Neutrophil (primary cell): ENCODE data around the gene KMT2B.
"Not testable (repeated sequence)": the region's sequence is repeated elsewhere in the genome, so short reads cannot be mapped to it uniquely, and the experiment has no call there.

Experiments used
- H3K27ac ChIP-seq: fragments of 200-600 bp; sonication (generic); 2 replicates; pipeline ENCODE4 v1.5.1; 2016; ENCODE audit warnings: mild to moderate bottlenecking, moderate library complexity
- H3K27me3 ChIP-seq: fragments of 200-600 bp; sonication (generic); 2 replicates; pipeline ENCODE4 v1.6.0; 2016; ENCODE audit warnings: mild to moderate bottlenecking
- H3K36me3 ChIP-seq: fragments of 200-600 bp; sonication (generic); 2 replicates; pipeline ENCODE4 v1.5.1; 2017
- H3K4me1 ChIP-seq, 2 experiments: fragments of 200-600 bp in 1 of 2; sonication (generic) in 1 of 2; 1 replicate in 1 of 2; 2 replicates in 1 of 2; pipeline versions ENCODE4 v1.5.1 to v1.6.1; 2013 to 2016; ENCODE audit warnings: low read depth in 1 of 2, low read length in 1 of 2, mild to moderate bottlenecking in 1 of 2, moderate library complexity in 1 of 2; ENCODE audit not compliant: control insufficient read depth in 1 of 2, insufficient read depth in 1 of 2
- H3K4me3 ChIP-seq, 2 experiments: fragments of 200-600 bp in 1 of 2; sonication (generic) in 1 of 2; 1 replicate in 1 of 2; 2 replicates in 1 of 2; pipeline ENCODE4 v1.5.1; 2013 to 2016; ENCODE audit warnings: low read depth in 1 of 2, low read length in 1 of 2, mild to moderate bottlenecking in 1 of 2, moderate library complexity in 1 of 2
- H3K9me3 ChIP-seq: fragments of 200-600 bp; sonication (generic); 2 replicates; pipeline ENCODE4 v1.5.1; 2016
- CTCF ChIP-seq: fragments of 200-600 bp; sonication (generic); IDR thresholded peaks from 2 replicates; pipeline ENCODE4 v1.5.1; 2016; ENCODE audit warnings: antibody characterized with exemption

The KMT2B gene

GRCh38 chr19:35722461-35722860 is 4.7 kb downstream of the KMT2B start:
- Histone ChIP-seq H3K4me3 (no peak overlapping the region), H3K4me1 (peaks cover 12 to 14% of the 10 kb centered on the region in 2 experiments), H3K9me3 (no peaks in the 10 kb centered on the region), H3K27ac (no peak overlapping the region), H3K27me3 (no peaks in the 10 kb centered on the region), H3K36me3 (peaks cover 80% of the 10 kb centered on the region)
- TF ChIP-seq CTCF = no peak

GRCh38 chr19:35722897-35723296 is 5.1 kb downstream of the KMT2B start:
- Histone ChIP-seq H3K4me3 (no peak overlapping the region), H3K27ac (no peak overlapping the region), H3K9me3 (no peaks in the 10 kb centered on the region), H3K27me3 (no peaks in the 10 kb centered on the region), H3K36me3 (peaks cover 84% of the 10 kb centered on the region), H3K4me1 (peaks cover 12 to 14% of the 10 kb centered on the region in 2 experiments)
- no peak for TF ChIP-seq CTCF

- no peak for TF ChIP-seq CTCF
- Histone ChIP-seq H3K27ac (no peak overlapping the region), H3K36me3 (peaks cover 92% of the 10 kb centered on the region), H3K4me1 (peaks cover 7 to 10% of the 10 kb centered on the region in 2 experiments), H3K4me3 (no peak overlapping the region), H3K27me3 (no peaks in the 10 kb centered on the region), H3K9me3 (no peaks in the 10 kb centered on the region)
Measured at GRCh38 chr19:35723671-35724070, 5.9 kb downstream of the KMT2B start.

- not testable (repeated sequence) for H3K27me3 ChIP-seq, H3K9me3 ChIP-seq, H3K4me1 ChIP-seq, H3K27ac ChIP-seq, H3K4me3 ChIP-seq
- H3K36me3 ChIP-seq = peaks cover 97% of the 10 kb centered on the region
Measured at GRCh38 chr19:35724132-35724531, 6.3 kb downstream of the KMT2B start.

- no peak overlapping the region for H3K27ac ChIP-seq
- no peaks in the 10 kb centered on the region for H3K27me3 ChIP-seq
- no peak overlapping the region for H3K4me3 ChIP-seq
- H3K4me1 ChIP-seq = peaks cover 0 to 1% of the 10 kb centered on the region in 2 experiments
- H3K9me3 ChIP-seq = no peaks in the 10 kb centered on the region
- peaks cover 100% of the 10 kb centered on the region for H3K36me3 ChIP-seq
- TF ChIP-seq CTCF = no peak
Measured at GRCh38 chr19:35724560-35724959, 6.8 kb downstream of the KMT2B start.

- no peak overlapping the region for H3K27ac ChIP-seq
- peaks cover 100% of the 10 kb centered on the region for H3K36me3 ChIP-seq
- no peaks in the 10 kb centered on the region for H3K27me3 ChIP-seq
- no peak overlapping the region for H3K4me3 ChIP-seq
- no peaks in the 10 kb centered on the region for H3K9me3 ChIP-seq
- TF ChIP-seq CTCF = no peak
- no peaks in the 10 kb centered on the region for H3K4me1 ChIP-seq
Measured at GRCh38 chr19:35725216-35725861, 7.5 kb downstream of the KMT2B start.
